ENCODE measurements around the gene OR56A5.
A peak's percentile ranks its signal among the peaks of the same experiment; 100 is the strongest.

OR56A5 gene

DNA sequence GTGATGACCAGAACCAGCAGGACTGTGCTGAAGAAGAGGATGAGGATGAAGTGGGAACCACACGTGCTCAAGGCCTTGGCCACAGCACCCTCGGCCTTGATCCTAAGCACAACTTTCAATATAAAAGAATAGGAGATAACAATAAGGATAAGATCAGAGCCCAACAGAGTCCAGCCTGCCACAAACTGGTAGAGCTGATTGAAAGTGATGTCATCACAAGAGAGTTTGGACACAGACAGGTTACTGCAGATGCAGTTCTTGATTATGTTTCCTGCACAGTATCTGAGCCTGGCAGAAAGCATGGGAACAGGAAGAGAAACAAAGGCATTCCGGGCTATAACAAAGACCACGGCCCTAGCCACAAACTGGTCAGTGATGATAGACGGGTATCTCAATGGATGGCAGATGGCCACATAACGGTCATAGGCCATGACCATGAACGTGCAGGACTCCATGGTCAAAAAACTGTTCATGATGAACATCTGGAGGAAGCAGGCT, 34.0 kb upstream of the OR56A5 start:
- Histone ChIP-seq H3K4me1 (no peaks in the 10 kb centered on the region), H3K4me3 (no peak overlapping the region), H3K36me3 (no peaks in the 10 kb centered on the region), H3K27ac (no peak overlapping the region), H3K27me3 (no peaks in the 10 kb centered on the region), H3K9me3 (no peaks in the 10 kb centered on the region)
- intact Hi-C loops (cut with DNase I; ENCODE audit: low total_unique reads), result no loop called here
- TF ChIP-seq, protein P1, sequence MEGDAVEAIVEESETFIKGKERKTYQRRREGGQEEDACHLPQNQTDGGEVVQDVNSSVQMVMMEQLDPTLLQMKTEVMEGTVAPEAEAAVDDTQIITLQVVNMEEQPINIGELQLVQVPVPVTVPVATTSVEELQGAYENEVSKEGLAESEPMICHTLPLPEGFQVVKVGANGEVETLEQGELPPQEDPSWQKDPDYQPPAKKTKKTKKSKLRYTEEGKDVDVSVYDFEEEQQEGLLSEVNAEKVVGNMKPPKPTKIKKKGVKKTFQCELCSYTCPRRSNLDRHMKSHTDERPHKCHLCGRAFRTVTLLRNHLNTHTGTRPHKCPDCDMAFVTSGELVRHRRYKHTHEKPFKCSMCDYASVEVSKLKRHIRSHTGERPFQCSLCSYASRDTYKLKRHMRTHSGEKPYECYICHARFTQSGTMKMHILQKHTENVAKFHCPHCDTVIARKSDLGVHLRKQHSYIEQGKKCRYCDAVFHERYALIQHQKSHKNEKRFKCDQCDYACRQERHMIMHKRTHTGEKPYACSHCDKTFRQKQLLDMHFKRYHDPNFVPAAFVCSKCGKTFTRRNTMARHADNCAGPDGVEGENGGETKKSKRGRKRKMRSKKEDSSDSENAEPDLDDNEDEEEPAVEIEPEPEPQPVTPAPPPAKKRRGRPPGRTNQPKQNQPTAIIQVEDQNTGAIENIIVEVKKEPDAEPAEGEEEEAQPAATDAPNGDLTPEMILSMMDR (IDR thresholded peaks at IDR 0.05), result no peak
- DNase-seq, result no peak

DNA sequence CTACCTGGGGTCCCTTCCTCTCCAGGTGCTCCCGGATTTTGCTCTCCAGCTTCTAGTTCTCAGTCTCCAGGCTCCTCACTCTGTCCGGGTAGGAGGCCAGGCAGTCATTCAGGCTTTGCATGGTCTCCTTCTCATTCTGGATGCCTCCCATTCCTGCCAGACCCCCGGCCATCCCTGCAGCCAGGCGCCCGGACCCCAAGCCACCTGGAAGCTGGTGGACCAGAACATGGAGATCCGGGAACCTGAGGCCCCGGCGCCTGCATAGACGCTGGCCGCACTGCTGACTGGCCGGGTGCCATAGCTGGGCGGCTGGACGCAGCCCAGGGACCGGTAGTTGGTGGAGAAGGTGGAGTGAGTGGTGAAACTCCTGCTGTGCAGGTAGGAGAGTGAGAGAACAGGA, 26.5 kb upstream of the OR56A5 start:
- TF ChIP-seq, protein P1 (IDR thresholded peaks at IDR 0.05), result no peak
- Histone ChIP-seq H3K36me3 (no peaks in the 10 kb centered on the region), H3K27ac (no peak overlapping the region), H3K4me1 (no peaks in the 10 kb centered on the region), H3K27me3 (no peaks in the 10 kb centered on the region), H3K9me3 (no peaks in the 10 kb centered on the region), H3K4me3 (no peak overlapping the region)
- intact Hi-C loops (cut with DNase I; ENCODE audit: low total_unique reads), result no loop called here
- no peak for DNase-seq

DNA sequence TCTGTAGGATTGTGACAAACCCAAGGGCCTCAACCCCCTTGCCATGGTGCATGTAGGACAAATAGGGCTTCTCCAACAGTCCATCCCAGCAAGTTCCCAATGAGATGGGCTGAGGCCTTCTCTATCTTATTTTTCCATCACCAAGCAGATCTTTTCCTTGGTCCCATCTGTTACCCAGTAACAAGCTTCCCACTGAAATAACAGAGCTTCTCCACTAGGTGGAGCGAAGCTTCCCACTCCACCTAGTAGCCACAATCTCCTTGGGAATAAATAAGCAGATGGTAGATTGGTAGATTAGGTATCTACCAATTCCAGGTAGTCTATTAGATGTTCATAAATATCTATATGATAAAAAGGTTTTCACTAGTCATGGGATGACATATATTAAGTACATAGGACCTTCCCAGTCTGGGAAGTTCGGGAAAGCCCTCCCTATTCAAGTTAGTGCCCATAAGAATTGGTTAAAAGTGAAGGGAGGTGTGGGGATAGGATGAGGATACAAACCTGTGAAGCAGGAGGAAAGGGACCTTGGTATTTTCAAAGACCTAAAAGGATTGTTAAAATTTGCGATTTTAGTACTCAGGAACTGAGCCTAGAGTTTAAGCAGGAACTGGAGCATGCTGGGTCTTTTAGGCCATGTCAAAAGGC, 24.4 kb upstream of the OR56A5 start:
- no peaks in the 10 kb centered on the region for H3K4me1 ChIP-seq
- no peaks in the 10 kb centered on the region for H3K36me3 ChIP-seq
- intact Hi-C loops (cut with DNase I; ENCODE audit: low total_unique reads), result no loop called here
- no peak for DNase-seq
- no peak overlapping the region for H3K27ac ChIP-seq
- H3K9me3 ChIP-seq, result no peaks in the 10 kb centered on the region
- TF ChIP-seq, protein P1 (IDR thresholded peaks at IDR 0.05), result peak in 1 of 2 experiments; percentile 24
- H3K4me3 ChIP-seq, result no peak overlapping the region
- no peaks in the 10 kb centered on the region for H3K27me3 ChIP-seq

DNA sequence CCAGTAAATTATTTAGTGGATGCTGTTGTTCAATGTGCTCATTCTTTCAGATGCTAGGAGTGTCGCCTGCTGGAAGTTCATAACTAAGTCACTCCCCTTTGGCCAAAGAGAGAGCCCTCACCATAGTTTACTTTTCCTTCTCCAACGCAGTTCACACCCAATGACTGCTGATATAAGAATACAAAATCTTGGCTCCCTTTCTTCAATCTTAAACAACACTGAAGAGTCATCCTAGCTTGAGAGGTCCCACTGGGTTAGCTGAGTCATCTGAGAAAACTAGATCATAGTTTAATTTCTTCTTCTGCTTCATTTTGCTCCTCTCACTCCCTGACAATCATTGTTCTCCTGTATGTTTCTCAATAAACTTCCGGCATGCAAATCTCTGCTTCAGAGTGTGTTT, 23.9 kb upstream of the OR56A5 start:
- TF ChIP-seq, protein P1 (IDR thresholded peaks at IDR 0.05), result no peak
- Histone ChIP-seq H3K36me3 (no peaks in the 10 kb centered on the region), H3K9me3 (no peaks in the 10 kb centered on the region), H3K4me1 (no peaks in the 10 kb centered on the region), H3K27me3 (no peaks in the 10 kb centered on the region), H3K4me3 (no peak overlapping the region), H3K27ac (no peak overlapping the region)
- no peak for DNase-seq
- intact Hi-C loops (cut with DNase I; ENCODE audit: low total_unique reads), result no loop called here

DNA sequence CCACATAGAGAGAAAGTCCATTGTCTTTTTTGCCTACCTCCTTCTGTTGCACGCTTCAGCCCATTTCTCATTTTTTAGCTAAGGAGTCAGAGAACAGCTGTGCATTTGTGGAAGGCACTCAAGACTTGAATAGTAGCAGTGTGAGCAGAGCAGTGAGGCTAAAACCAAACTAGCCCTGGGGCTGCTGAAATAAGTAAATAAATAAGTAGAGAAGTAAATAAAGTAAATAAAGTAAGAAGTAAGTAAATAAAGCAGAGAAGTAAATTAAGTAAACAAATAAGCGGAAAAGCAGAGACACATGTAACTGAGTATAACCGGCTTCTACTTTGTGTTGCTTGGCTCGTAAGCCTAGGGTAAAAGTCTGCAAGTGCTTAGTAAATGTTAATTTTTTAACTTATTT, 20.9 kb upstream of the OR56A5 start:
- H3K9me3 ChIP-seq, result no peaks in the 10 kb centered on the region
- H3K36me3 ChIP-seq, result no peaks in the 10 kb centered on the region
- no peak overlapping the region for H3K4me3 ChIP-seq
- no peaks in the 10 kb centered on the region for H3K27me3 ChIP-seq
- H3K4me1 ChIP-seq, result no peaks in the 10 kb centered on the region
- intact Hi-C loops (cut with DNase I; ENCODE audit: low total_unique reads), result no loop called here
- no peak overlapping the region for H3K27ac ChIP-seq
- TF ChIP-seq, protein P1 (IDR thresholded peaks at IDR 0.05), result no peak
- DNase-seq, result no peak

Measured in tibial artery (tissue), 4 donors.